Measurements from ENCODE around the gene INHBE. TPM values are rescaled to one million over a fixed set of nuclear protein-coding genes. Genes with fewer than 3 reads are reported as not detected.

The INHBE gene
- total RNA-seq, 1 donor from 2014 or later: 0.27 TPM

DNA sequence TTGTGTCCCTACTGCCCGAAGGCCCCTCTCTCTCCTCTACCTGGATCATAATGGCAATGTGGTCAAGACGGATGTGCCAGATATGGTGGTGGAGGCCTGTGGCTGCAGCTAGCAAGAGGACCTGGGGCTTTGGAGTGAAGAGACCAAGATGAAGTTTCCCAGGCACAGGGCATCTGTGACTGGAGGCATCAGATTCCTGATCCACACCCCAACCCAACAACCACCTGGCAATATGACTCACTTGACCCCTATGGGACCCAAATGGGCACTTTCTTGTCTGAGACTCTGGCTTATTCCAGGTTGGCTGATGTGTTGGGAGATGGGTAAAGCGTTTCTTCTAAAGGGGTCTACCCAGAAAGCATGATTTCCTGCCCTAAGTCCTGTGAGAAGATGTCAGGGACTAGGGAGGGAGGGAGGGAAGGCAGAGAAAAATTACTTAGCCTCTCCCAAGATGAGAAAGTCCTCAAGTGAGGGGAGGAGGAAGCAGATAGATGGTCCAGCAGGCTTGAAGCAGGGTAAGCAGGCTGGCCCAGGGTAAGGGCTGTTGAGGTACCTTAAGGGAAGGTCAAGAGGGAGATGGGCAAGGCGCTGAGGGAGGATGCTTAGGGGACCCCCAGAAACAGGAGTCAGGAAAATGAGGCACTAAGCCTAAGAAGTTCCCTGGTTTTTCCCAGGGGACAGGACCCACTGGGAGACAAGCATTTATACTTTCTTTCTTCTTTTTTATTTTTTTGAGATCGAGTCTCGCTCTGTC is 1.8 kb downstream of the INHBE start:
- Mint-ChIP-seq H3K4me3 (no peak overlapping the region), H3K36me3 (no peaks in the 10 kb centered on the region), H3K27me3 (peaks cover 13% of the 10 kb centered on the region), H3K4me1 (ENCODE audit: unreplicated experiment) (peaks cover 19% of the 10 kb centered on the region), H3K27ac (no peak overlapping the region), H3K9me3 (no peaks in the 10 kb centered on the region)
- DNase-seq (ENCODE audit: extremely low spot score, unreplicated experiment): no peak
- TF ChIP-seq, protein P1, sequence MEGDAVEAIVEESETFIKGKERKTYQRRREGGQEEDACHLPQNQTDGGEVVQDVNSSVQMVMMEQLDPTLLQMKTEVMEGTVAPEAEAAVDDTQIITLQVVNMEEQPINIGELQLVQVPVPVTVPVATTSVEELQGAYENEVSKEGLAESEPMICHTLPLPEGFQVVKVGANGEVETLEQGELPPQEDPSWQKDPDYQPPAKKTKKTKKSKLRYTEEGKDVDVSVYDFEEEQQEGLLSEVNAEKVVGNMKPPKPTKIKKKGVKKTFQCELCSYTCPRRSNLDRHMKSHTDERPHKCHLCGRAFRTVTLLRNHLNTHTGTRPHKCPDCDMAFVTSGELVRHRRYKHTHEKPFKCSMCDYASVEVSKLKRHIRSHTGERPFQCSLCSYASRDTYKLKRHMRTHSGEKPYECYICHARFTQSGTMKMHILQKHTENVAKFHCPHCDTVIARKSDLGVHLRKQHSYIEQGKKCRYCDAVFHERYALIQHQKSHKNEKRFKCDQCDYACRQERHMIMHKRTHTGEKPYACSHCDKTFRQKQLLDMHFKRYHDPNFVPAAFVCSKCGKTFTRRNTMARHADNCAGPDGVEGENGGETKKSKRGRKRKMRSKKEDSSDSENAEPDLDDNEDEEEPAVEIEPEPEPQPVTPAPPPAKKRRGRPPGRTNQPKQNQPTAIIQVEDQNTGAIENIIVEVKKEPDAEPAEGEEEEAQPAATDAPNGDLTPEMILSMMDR (conservative IDR thresholded peaks at IDR 0.05): no peak

DNA sequence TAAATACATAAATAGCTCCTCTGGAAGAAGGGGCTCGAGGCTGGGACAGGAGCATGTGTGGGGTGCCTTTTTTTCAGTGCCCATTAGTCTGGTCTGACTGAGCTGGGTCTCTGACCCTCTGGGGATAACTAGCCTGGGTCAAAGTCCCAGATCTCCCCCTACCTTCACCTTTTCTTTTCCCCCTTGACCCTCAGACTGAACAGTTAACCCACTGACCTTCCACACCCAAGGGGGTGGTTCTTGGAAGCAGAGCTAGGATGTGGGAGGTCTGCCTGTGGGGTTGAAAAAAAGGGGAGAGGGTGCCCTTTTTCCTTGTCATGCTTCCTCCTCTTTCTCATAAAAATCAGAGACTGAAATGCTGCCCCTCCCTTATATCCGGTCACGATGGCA is 3.6 kb downstream of the INHBE start:
- no peaks in the 10 kb centered on the region for H3K36me3 Mint-ChIP-seq
- peak overlapping the region; percentile 94 for H3K27ac Mint-ChIP-seq
- DNase-seq (ENCODE audit: extremely low spot score, unreplicated experiment): no peak
- no peaks in the 10 kb centered on the region for H3K9me3 Mint-ChIP-seq
- H3K4me3 Mint-ChIP-seq: peak overlapping the region; percentile 99
- TF ChIP-seq, protein P1 (conservative IDR thresholded peaks at IDR 0.05): no peak
- H3K27me3 Mint-ChIP-seq: peaks cover 19% of the 10 kb centered on the region
- H3K4me1 Mint-ChIP-seq (ENCODE audit: unreplicated experiment): peaks cover 26% of the 10 kb centered on the region

DNA sequence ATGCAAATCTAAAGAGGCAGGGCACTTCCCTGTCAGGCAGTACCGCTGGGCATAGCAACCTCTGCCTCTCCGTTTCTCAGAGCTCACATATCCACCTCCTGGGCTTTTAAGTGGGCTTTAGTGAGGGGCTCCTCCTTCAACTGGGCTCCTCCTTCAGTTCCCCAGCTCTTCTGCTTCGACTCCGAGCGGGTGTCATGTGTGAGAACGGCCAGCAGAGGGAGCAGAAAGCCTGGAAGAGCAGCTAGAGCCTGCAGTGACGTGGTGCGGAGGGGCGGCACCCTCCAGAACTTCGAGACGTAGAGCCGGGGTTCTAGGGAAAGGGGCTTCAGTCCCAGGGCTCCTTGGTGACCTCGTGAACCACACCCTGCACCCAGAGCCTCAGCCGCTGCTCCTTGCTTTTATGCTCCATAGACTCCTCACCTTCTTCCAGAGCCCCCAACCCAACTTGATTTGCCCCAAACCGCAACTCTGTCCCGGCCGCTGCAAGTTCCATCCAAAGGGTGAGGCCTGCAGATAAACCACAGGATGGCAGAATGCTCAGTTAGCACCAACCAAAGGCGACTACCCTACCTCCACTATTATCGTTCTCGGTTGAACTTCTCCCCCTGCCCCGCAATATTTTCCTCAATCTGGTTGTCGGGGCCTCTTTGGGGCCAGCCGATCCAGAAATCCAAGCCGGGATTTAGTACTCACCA is 4.1 kb downstream of the INHBE start:
- DNase-seq (ENCODE audit: extremely low spot score, unreplicated experiment): peak; percentile 95
- TF ChIP-seq, protein P1 (conservative IDR thresholded peaks at IDR 0.05): peak; percentile 93
- H3K27me3 Mint-ChIP-seq: peaks cover 19% of the 10 kb centered on the region
- H3K4me3 Mint-ChIP-seq: peak overlapping the region; percentile 99
- peak overlapping the region; percentile 94 for H3K27ac Mint-ChIP-seq
- no peaks in the 10 kb centered on the region for H3K9me3 Mint-ChIP-seq
- peaks cover 26% of the 10 kb centered on the region for H3K4me1 Mint-ChIP-seq (ENCODE audit: unreplicated experiment)
- H3K36me3 Mint-ChIP-seq: no peaks in the 10 kb centered on the region

DNA sequence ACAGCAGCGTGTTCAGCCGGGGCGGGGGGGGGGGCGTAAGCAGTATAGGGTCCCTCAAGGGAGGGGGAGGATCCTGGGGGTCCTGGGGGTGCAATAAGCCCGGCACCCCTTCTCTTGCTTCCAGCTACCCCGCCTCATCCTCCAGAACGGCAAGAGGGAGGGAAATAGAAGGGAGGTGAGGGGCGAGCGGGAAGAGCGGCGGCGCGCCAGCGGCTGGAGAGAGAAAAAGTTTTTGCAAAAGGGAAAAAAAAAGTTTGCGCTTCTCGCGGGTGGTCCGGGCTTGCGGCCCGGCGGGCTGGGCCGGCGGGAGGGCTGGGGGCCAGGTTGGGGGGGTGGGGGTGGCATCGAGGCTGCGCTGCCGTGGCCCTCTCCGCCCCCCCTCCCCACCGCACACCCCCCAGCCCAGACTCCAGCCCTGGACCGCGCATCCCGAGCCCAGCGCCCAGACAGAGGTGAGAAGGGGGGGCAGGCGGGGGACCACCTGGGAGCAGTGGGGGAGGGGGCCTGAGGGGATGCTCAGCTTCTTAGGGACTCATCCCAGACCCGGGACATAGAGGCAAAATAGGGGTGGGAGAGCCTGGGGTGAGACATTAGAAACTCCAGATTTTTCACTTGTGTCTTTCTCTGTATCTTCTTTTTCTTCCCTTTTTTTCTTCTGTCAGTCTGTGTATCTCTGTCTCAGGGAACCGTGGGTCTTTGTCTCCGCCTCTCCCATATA is 4.8 kb downstream of the INHBE start, which contains the start of gene GLI1:
Gene GLI1 (plus strand): TSS at position 36 of the 718 bp plus-strand sequence. CDS start 3,907 bp downstream, outside the sequence.
- Mint-ChIP-seq H3K4me3 (peak within 1 kb of the TSS; percentile 99), H3K9me3 (no peaks in the 10 kb centered on the region), H3K27me3 (peaks cover 19% of the 10 kb centered on the region), H3K27ac (peak within 1 kb of the TSS; percentile 94), H3K36me3 (no peaks in the 10 kb centered on the region), H3K4me1 (ENCODE audit: unreplicated experiment) (peaks cover 26% of the 10 kb centered on the region)
- TF ChIP-seq, protein P1 (conservative IDR thresholded peaks at IDR 0.05): no peak
- DNase-seq (ENCODE audit: extremely low spot score, unreplicated experiment): no peak

DNA sequence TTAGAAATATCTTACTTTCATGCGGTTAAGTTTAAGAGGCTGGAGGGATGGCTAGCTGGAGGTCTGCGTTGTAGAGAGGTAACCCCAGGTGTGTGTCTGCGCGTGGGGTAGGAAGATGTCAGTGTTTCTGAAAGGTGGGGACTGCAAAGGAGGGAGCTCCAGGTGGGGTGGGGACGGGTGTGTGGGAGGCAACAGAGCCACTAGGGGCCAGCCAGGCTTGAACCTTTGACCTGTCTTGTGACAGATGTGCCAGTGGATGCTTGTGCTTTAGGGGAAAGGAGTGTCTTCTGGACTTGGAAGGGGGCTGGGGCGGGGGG is 5.3 kb downstream of the INHBE start:
- TF ChIP-seq, protein P1 (conservative IDR thresholded peaks at IDR 0.05): no peak
- H3K36me3 Mint-ChIP-seq: no peaks in the 10 kb centered on the region
- H3K9me3 Mint-ChIP-seq: no peaks in the 10 kb centered on the region
- DNase-seq (ENCODE audit: extremely low spot score, unreplicated experiment): no peak
- H3K4me3 Mint-ChIP-seq: peak overlapping the region; percentile 93
- H3K4me1 Mint-ChIP-seq (ENCODE audit: unreplicated experiment): peaks cover 26% of the 10 kb centered on the region
- peaks cover 19% of the 10 kb centered on the region for H3K27me3 Mint-ChIP-seq
- peak overlapping the region; percentile 89 for H3K27ac Mint-ChIP-seq

All from type B pancreatic cell (in vitro differentiated cells).